Muscle layer of colon (tissue), 2 donors: ENCODE data around the gene PBX4.
A peak's percentile ranks its signal among the peaks of the same experiment; 100 is the strongest.

Experiments
- H3K27ac ChIP-seq: one replicate; pipeline ENCODE4 v1.7.0; 2013; ENCODE audit warnings: low read depth, mild to moderate bottlenecking, low read length, moderate library complexity
- H3K27me3 ChIP-seq, 2 donors: one replicate each; pipeline ENCODE4 v1.7.0; 2013; ENCODE audit warnings: low read length in 2 of 2, mild to moderate bottlenecking in 2 of 2; ENCODE audit not compliant: insufficient read depth in 2 of 2, control insufficient read depth in 1 of 2
- H3K36me3 ChIP-seq: one replicate; pipeline ENCODE4 v1.7.0; 2013; ENCODE audit warnings: mild to moderate bottlenecking, low read length; ENCODE audit not compliant: insufficient read depth
- H3K4me1 ChIP-seq: one replicate; pipeline ENCODE4 v1.7.0; 2013; ENCODE audit warnings: mild to moderate bottlenecking, low read length; ENCODE audit not compliant: insufficient read depth
- H3K4me3 ChIP-seq, 2 donors: one replicate each; pipeline ENCODE4 v1.7.0; 2013; ENCODE audit warnings: low read length in 2 of 2, low read depth in 1 of 2, mild to moderate bottlenecking in 1 of 2, moderate library complexity in 1 of 2
- H3K9ac ChIP-seq: one replicate; pipeline ENCODE4 v1.7.0; 2013; ENCODE audit warnings: low read length
- H3K9me3 ChIP-seq: one replicate; pipeline ENCODE4 v1.7.0; 2013; ENCODE audit warnings: mild to moderate bottlenecking, low read length
- donor health status: abdominal sarcoma.
- donor health status: Adenocarcinoma of cecum.

PBX4 gene

DNA sequence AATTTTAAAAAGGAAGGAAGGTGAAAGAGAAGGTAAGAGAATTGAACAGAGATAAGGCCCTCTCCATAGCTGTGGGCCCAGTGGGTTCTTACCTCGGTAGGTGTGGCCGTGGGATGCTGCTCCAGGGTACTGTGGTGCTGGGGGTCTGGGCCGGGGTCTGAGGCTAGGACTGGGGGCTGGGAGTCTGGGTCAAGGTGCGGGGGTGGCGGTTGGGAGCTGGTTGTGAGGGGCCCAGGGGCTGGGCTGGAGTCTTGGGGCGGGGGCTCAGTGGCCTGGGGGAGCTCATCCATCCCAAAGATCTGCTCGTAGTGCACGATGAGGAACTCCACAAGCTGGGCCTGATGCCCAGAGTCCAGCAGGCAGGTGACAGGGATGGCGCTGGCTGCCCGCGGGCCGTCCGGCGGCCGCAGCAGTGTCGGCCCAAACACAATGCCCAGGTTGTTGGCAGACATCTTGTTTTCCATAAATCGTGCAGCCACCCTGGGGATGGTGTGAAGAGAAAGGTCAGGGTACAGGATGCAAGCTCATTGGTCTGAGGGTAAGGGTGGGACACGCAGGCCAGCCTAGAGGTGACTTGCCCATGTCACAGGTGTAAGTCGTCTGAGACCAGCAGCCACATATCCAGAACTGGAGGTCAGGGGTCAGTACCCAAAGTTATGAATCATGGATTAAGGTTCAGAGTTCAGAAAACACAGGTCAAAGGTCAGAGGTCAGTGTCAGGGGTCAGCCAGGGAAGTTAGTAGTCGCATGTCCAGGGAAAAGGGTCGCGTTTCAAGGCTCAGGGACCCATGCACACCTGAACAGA is 15.4 kb upstream of the PBX4 start:
- no peaks in the 10 kb centered on the region for H3K9me3 ChIP-seq
- H3K4me3 ChIP-seq: no peak overlapping the region
- H3K27me3 ChIP-seq: peaks cover 0 to 3% of the 10 kb centered on the region in 2 donors
- H3K4me1 ChIP-seq: no peaks in the 10 kb centered on the region
- no peak overlapping the region for H3K9ac ChIP-seq
- H3K36me3 ChIP-seq: no peaks in the 10 kb centered on the region
- no peak overlapping the region for H3K27ac ChIP-seq

DNA sequence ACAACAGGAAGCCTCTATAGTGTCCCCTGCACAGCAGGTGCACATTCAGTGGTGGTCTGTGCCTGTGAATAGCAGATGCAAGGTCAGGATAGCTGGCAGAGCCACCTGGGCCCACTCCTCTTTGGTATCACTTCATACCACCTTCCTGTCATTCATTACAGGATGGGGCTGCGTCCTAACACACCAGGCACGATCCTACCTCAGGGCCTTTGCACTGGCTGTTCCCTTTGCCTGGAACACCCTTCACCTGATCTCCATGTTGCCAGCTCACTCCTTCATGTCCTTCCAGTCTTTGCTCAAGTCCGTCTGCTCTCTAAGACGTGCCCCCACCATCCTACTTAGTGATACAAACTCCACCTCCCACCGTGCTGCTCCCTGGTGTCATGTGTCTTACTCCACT is 14.2 kb upstream of the PBX4 start:
- Histone ChIP-seq H3K4me1 (no peaks in the 10 kb centered on the region), H3K36me3 (no peaks in the 10 kb centered on the region), H3K9me3 (no peaks in the 10 kb centered on the region), H3K9ac (no peak overlapping the region), H3K27me3 (peaks cover 0 to 15% of the 10 kb centered on the region in 2 donors), H3K27ac (no peak overlapping the region), H3K4me3 (no peak overlapping the region)

DNA sequence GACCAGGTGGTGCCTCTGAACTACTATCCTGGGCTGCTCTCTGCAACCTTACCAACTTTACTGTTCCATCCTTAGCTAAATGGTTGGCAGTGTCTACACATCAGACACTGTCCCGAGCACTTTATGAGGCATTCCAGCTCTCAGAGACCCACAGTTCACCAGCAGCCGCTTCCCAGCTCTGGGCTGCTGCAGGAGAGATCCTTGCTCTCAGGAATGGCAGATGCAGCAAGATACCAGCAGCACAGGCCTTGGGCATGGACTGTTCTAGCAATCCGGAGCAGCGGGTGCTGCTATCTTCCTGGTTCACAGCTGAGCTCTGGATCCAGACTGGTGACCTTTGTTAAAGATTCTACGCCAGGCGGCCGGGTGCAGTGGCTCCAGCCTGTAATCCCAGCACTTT is 12.9 kb upstream of the PBX4 start:
- H3K4me1 ChIP-seq: no peaks in the 10 kb centered on the region
- H3K27me3 ChIP-seq: peaks cover 6 to 25% of the 10 kb centered on the region in 2 donors
- no peaks in the 10 kb centered on the region for H3K9me3 ChIP-seq
- no peak overlapping the region for H3K4me3 ChIP-seq
- no peak overlapping the region for H3K9ac ChIP-seq
- no peak overlapping the region for H3K27ac ChIP-seq
- H3K36me3 ChIP-seq: no peaks in the 10 kb centered on the region

DNA sequence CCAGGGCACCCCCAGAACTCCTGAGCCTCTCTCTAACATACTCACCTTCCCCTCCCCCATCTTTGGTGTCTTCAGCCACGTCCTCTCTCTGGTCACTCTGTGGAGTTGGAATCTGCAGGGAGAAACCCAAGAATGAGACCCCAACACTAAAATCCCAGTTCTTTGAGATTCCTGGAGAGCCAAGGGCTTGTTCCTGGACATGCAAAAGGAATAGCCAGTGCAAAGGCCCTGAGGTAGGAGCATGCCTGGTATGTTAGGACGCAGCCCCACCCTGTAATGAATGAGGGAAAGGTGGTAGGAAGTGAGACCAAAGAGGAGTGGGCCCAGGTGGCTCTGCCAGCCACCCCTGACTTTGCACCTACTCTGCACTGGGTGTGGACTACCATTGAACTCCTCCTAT is 11.9 kb upstream of the PBX4 start:
- Histone ChIP-seq H3K36me3 (no peaks in the 10 kb centered on the region), H3K27ac (no peak overlapping the region), H3K27me3 (peaks cover 6 to 25% of the 10 kb centered on the region in 2 donors), H3K9me3 (no peaks in the 10 kb centered on the region), H3K4me1 (no peaks in the 10 kb centered on the region), H3K9ac (no peak overlapping the region), H3K4me3 (no peak overlapping the region)

DNA sequence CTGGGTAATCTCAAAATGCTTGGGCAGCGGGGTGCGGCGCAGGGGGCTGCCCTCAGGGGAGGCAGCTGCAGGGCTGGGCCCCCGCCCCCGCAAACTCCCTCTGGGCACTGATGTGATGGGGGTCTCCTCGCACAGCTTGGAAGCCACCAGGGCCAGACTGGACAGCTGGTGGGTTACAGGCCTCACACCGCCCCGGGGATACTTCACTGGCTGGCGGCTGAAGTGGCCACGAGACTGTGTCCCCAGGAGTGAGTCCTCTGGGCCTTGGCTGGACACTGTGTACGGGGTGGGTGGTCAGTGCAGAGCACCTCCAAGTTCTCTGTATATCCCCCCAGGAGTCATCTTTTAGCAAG is 11.6 kb upstream of the PBX4 start:
- peaks cover 6 to 25% of the 10 kb centered on the region in 2 donors for H3K27me3 ChIP-seq
- H3K36me3 ChIP-seq: no peaks in the 10 kb centered on the region
- H3K9me3 ChIP-seq: no peaks in the 10 kb centered on the region
- no peaks in the 10 kb centered on the region for H3K4me1 ChIP-seq
- H3K9ac ChIP-seq: no peak overlapping the region
- no peak overlapping the region for H3K27ac ChIP-seq
- no peak overlapping the region for H3K4me3 ChIP-seq

DNA sequence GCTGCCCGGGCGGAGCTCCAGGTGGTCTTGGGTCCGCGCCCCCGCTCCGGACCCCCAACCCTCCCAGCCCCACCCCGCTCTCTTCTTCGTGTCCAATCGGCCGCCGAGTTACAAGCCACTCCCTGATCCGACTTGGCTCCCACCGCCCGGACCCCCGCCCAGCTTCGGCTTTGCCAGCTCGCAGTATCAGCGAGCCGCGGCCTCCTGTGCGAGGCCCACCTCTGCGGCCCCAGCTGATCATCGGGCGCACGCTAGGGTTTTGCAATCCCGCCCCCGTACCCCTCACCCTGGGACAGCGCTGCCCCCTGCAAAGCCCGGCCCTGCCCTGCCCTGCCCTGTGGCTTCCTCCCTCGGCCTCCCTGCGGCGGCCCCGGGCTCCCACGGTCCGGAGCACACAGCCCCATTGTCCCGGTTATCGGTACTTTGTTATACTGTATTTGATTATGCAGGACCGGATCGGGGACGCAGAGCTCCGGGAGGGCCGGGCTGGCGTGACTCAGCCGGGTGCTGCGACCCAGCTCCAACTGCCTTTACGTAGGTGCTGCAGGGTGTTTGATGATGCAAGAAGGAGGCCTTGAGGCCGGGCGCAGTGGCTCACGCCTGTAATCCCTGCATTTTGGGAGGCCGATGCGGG is 10.1 kb upstream of the PBX4 start:
- no peaks in the 10 kb centered on the region for H3K9me3 ChIP-seq
- H3K9ac ChIP-seq: no peak overlapping the region
- H3K36me3 ChIP-seq: no peaks in the 10 kb centered on the region
- H3K27ac ChIP-seq: no peak overlapping the region
- peaks cover 6 to 25% of the 10 kb centered on the region in 2 donors for H3K27me3 ChIP-seq
- no peaks in the 10 kb centered on the region for H3K4me1 ChIP-seq
- no peak overlapping the region for H3K4me3 ChIP-seq

DNA sequence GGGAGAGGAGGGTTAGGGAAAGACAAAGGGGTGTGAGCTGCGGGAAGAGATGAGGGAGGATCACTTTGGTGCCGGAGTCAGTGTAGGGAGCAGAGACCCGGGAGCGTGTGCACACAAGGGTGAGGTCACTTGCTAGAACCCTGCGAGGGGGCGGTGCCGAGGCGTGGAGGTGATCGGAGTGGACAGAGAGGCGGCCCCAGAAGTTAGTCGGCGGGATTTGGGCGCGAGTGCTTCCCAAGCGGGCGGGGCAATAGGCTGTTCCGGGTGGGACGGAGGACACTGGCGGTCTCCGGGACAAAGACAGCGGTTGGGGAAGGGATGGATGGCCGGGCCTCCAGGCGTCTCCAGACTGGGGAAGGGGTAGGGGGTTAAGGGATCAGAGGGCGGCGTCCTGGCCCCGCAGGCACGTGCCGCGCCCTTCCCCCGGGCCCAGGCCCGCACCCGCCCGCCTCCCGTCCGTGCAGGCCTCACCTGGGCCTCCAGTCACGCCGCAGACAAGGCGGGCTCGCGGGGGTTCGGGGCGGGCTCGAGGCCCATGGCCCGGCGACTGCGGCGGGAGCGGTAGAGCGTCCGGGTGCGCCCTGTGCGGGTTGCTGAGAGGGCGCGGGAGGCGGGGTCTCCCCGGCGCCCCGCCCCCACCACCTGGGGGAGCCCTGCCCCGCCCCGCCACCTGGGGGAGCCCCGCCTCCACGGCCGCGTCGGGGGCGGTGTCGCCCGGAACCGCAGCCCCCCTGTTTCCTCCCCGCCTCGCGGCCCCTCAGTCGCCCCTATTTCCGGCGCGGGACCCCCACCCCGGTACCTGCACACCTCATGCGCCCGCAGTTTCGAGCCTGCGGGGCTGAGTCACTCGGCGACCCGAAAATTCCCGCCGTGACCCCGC is 9.4 kb upstream of the PBX4 start, which contains the start of gene LPAR2:
Gene LPAR2 (minus strand): TSS at position 600 of the 880 bp plus-strand sequence. CDS start 945 bp downstream, outside the sequence.
- no peak within 1 kb of the TSS for H3K9ac ChIP-seq
- H3K27ac ChIP-seq: no peak within 1 kb of the TSS
- H3K9me3 ChIP-seq: no peaks in the 10 kb centered on the region

DNA sequence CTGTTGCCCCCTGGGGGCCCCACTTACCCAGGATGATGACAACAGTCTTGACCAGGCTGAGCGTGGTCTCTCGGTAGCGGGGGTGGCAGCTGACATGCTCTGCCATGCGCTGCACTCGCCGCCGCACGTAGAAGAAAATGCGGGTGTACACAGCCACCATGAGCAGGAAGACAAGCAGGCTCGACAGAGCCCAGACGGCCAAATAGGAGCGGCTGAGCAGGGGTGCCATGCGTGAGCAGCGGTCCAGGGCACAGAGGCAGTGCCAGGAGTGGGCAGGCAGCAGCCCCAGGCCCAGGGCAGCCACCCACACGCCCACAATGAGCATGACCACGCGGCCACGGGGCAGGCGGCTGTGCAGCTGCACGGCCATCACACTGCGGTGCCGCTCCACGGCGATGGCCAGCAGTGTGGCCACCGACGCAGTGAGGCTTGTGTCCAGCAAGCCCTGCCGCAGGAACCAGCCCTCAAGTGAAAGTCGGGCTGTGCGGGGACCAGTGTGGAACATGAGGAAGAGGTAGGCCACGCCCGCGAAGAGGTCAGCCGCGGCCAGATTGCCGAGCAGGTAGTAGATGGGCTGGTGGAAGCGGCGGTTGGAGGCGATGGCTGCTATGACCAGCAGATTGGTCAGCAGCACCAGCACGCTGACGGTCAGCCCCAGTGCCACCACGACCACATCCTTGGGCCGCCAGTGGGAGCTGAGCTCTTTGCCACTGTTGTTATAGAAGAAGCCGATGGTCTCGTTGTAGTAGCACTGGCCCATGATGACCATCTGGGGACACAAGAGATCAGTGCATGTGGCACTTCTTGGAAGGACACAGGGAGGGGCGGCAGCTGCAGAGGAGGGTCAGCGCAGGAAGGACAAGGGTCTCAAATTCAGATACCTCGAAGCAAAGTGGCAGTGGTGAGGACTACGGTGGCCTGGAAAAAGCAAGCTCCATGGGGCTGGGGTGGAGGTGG is 8.3 kb upstream of the PBX4 start:
- Histone ChIP-seq H3K4me3 (no peak overlapping the region), H3K36me3 (no peaks in the 10 kb centered on the region), H3K27ac (no peak overlapping the region), H3K27me3 (peaks cover 6 to 25% of the 10 kb centered on the region in 2 donors), H3K4me1 (no peaks in the 10 kb centered on the region), H3K9me3 (no peaks in the 10 kb centered on the region), H3K9ac (no peak overlapping the region)

More for the DNA sequence above, 9.4 kb upstream of the PBX4 start, which contains the start of gene LPAR2:
- peaks cover 6 to 25% of the 10 kb centered on the region in 2 donors for H3K27me3 ChIP-seq
- H3K36me3 ChIP-seq: no peaks in the 10 kb centered on the region
- H3K4me3 ChIP-seq: peak within 1 kb of the TSS in 1 of 2 donors; percentile 27
- no peaks in the 10 kb centered on the region for H3K4me1 ChIP-seq

DNA sequence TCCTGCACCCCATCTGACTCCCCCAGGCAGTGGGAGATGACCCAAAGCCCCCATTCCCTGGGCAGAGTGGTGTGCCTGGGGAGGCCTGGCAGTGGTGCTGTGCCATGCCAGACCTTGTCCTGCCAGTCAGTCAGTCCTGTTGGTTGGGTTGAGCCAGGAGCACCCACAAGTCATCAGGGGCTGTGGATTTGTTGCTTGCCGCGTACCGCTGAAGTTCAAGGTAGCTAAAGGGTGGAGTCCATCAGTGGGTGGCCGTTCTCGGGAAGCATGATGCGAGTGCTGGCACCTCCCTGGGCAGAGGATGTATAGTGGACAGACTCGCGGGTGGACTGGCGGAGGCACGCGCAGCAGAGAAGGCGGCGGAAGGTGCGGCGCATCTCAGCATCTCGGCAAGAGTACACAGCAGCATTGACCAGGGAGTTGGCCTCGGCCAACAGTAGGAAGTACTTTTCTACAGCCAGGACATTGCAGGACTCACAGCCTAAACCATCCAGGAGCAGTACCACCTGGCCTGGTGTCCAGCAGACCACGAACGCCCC is 5.6 kb upstream of the PBX4 start:
- Histone ChIP-seq H3K27ac (no peak overlapping the region), H3K9ac (no peak overlapping the region), H3K27me3 (peaks cover 6 to 27% of the 10 kb centered on the region in 2 donors), H3K36me3 (no peaks in the 10 kb centered on the region), H3K9me3 (no peaks in the 10 kb centered on the region), H3K4me3 (no peak overlapping the region), H3K4me1 (no peaks in the 10 kb centered on the region)

DNA sequence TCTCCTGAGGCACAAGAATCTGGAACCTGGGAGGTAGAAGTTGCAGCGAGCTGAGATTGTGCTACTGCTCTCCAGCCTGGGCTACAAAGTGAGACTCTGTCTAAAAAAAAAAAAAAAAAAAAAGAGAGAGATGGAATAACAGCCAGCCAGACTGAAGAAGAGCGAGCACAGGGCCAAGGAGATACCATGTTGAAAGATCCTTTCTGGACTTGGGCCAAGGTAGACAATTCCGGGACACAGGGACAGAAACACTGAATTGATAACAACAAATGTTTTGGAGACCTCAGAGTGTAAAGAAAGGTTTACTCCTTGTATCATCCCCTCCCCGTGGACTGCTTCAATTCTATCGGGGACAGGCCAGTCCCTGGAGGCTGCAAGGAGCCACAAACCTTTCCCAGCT is 4.9 kb upstream of the PBX4 start:
- H3K4me3 ChIP-seq: no peak overlapping the region

More for the DNA sequence above, 4.9 kb upstream of the PBX4 start:
- Histone ChIP-seq H3K4me1 (no peaks in the 10 kb centered on the region), H3K36me3 (no peaks in the 10 kb centered on the region), H3K9ac (no peak overlapping the region), H3K27ac (no peak overlapping the region), H3K9me3 (no peaks in the 10 kb centered on the region), H3K27me3 (peaks cover 6 to 24% of the 10 kb centered on the region in 2 donors)
